HG03378 (cell line): ENCODE data around the gene OR2V1.
"Not testable (repeated sequence)": the region's sequence is repeated elsewhere in the genome, so short reads cannot be mapped to it uniquely, and the experiment has no call there.

Source experiments
- ATAC-seq: cut with Tn5 transposase; IDR thresholded peaks from one replicate; pipeline ENCODE4 v1.9.1; 2021; ENCODE audit warnings: mild to moderate bottlenecking, moderate library complexity; ENCODE audit not compliant: unreplicated experiment

Gene OR2V1

GRCh38 chr5:181130832-181131496, at the start of gene OR2V1:
OR2V1 (minus strand) TSS chr5:181131169; CDS start chr5:181125304, 5,865 bp downstream.
- ATAC-seq = no peak

DNA sequence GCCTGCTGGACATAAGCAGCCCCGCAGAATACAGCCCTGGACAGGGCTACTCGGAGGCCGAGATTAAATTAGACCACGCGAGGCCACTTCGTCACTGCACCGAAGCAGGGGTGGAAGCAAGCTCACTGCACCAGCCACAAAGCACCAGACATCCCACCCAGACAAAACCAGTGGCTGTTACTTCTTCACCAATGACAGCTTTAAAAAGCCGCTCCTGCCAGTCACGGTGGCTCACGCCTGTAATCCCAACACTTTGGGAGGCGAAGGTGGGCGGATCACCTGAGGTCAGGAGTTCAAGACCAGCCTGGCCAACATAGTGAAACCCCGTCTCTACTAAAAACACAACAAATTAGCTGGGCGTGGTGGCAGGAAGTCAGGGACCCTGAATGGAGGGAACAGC, 46.6 kb upstream of the OR2V1 start:
- not testable (repeated sequence) for ATAC-seq

- ATAC-seq = no peak
Measured at GRCh38 chr5:181176254-181176952, 45.4 kb upstream of the OR2V1 start.

- peak; percentile 42 for ATAC-seq
Measured at GRCh38 chr5:181173420-181174342, 42.7 kb upstream of the OR2V1 start.

DNA sequence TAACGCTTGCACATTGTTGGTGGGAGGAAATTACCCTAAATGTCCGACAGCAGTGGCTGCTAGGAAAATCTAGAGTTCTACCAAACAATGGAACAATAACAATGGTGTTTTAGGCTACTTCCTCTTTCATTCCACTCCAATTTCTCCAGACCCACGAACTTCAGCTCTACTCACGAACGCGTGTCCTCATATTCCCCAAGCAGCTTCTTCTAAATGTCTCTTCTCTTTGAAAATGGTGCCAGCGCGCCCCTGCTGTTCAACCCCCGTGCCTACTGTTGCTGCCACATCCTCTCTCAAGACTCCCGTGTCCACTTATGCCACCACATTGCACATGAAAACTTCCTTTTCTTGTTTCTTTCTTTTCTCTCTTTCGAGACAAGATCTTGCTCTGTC, 42.1 kb upstream of the OR2V1 start:
- ATAC-seq = peak; percentile 15

GRCh38 chr5:181171782-181172181, 40.8 kb upstream of the OR2V1 start:
- ATAC-seq = no peak

GRCh38 chr5:181170996-181171395, 40.0 kb upstream of the OR2V1 start:
- ATAC-seq = no peak

GRCh38 chr5:181170237-181170825, 39.4 kb upstream of the OR2V1 start:
- no peak for ATAC-seq

DNA sequence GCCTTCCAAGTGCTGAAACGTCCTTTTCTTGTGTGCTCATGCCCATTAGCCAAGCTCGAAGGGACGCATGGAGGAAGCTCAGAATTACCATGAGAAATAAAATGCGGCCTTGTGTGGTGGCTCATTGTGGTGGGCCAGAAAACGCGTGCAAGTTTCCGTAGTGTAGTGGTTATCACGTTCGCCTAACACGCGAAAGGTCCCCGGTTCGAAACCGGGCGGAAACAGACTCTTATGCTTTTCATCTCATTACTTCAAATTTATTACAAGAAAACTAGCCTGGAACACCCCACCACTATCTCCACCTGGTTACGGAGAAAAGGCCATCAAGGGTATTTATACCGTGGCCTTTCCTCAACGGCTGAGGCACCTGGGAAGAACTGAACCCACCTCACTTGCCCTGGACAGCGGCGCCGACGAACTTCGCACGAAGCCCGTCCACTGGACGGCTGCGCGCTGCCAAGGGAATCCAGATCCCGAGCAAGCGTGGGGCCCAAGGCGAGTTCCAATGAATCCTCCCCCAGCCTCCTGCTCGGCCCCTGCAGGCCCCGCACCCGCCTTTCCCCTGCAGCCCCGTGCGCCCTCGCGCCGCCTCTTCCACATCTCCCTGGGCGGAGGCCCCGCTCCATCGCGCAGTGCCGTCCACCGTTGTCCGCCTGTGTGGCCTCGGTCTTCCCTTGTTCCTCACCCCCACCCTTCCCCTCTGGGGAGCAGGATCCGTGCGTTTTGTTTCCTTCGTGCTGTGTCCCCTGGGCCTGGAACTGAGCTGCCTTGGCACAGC, 38.7 kb upstream of the OR2V1 start:
- ATAC-seq = not testable (repeated sequence)

DNA sequence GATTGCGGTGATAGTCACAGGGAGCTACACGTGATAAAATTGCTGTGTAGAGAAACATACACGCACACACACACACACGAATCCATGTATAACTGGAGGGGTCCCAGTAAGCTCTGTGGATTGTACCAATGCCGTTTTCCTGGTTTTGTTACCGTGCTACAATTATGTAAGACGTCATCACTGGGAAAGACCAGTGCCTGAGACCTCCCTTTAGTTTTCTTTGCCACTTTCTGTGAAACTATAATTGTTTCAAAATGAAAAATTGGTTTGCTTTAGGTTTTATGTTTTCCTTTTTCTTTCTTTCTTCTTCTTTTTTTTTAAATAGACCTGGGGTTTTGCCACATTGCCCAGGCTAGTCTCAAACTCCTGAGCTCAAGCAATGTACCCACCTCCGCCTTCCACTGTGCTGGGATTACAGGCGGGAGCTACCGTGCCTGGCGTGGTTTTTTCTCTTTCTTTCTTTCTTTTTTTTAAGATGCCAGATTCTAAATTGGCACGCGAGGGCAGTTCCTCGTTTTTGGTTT, 37.7 kb upstream of the OR2V1 start:
- no peak for ATAC-seq

DNA sequence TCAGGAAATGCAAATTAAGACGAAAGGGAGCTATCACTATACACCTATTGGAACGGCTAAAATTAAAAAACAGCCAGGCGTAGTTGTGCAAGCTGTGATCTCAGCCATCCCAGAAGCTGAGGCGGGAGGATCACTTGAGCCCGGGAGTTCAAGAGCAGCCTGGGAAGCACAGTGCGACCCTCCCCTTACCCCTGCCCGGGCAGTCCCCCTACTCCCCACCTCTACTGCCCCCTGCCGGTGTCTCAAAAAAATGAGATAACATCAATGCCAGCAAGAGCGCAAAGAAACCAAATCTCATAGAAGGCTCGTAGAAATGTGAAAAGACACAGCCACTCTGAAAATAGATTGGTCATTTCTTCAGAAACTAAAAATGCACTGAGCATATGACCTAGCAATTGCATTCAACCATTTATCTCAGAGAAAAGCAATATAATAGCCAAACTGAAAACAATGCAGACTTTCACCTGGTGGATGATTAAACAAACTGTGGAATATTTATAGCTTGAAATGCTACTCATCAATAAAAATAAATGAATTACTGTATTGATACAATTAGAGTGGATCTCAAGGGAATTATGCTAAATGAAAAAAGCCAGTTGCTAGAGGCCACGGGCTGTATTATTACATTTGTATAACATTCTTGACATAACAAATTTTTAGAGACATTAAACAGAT, 37.0 kb upstream of the OR2V1 start:
- ATAC-seq = no peak

GRCh38 chr5:181166812-181167733, 36.1 kb upstream of the OR2V1 start:
- ATAC-seq = no peak

DNA sequence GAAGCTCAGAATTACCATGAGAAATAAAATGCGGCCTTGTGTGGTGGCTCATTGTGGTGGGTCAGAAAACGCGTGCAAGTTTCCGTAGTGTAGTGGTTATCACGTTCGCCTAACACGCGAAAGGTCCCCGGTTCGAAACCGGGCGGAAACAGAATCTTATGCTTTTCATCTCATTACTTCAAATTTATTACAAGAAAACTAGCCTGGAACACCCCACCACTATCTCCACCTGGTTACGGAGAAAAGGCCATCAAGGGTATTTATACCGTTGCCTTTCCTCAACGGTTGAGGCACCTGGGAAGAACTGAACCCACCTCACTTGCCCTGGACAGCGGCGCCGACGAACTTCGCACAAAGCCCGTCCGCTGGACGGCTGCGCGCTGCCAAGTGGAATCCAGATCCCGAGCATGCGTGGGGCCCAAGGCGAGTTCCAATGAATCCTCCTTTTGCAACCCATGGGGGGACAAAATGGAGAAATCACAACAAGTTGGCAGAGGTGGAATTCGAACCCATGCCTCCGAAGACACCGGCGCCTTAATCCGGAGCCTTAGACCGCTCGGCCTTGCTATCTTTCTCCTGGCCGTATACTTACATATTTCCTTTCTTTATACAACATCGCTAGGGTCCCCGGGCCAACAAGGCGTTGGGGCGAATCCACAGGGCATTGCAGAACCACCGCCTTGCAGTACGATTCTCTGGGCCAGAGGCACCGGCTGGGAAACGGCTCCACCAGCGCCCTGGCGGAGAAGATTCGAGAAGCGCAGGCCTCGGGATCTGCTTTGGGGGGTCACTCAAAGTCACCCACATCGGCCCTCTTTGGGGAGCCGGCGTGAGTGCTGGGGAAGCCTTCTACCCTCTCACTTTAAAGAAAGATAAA, 33.3 kb upstream of the OR2V1 start:
- no peak for ATAC-seq

GRCh38 chr5:181163487-181164075, 32.6 kb upstream of the OR2V1 start:
- no peak for ATAC-seq

- ATAC-seq = no peak
Measured at GRCh38 chr5:181161534-181162175, 30.7 kb upstream of the OR2V1 start.

DNA sequence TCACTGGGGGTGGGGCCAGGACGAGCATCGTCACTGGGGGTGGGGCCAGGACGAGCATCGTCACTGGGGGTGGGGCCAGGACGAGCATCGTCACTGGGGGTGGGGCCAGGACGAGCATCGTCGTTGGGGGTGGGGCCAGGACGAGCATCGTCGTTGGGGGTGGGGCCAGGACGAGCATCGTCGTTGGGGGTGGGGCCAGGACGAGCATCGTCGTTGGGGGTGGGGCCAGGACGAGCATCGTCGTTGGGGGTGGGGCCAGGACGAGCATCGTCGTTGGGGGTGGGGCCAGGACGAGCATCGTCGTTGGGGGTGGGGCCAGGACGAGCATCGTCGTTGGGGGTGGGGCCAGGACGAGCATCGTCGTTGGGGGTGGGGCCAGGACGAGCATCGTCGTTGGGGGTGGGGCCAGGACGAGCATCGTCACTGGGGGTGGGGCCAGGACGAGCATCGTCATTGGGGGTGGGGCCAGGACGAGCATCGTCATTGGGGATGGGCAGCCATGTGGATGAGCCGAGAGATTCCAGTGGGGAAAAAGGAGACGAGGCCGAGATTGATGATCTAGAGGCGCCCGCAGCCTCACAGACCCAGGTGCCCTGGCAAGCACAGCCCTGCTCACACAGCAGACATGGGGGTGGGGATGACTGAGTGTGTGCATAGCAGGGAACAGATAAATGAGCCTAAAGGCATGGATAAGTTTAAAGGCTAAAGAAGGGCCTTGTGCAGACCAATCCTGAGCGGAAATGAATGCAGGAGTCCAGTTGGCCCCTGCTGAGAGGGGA, 30.0 kb upstream of the OR2V1 start:
- ATAC-seq = not testable (repeated sequence)
